HG02943 (cell line): ENCODE measurements around the gene ZXDA.

Experiments used
- ATAC-seq: cut with Tn5 transposase; IDR thresholded peaks from one replicate; pipeline ENCODE4 v1.9.1; 2021; ENCODE audit warnings: mild to moderate bottlenecking, low read depth, moderate library complexity; ENCODE audit not compliant: unreplicated experiment

The ZXDA gene

GRCh38 chrX:57899064-57899463, 11.2 kb downstream of the ZXDA start:
- ATAC-seq: no peak

- ATAC-seq: no peak
Observed at GRCh38 chrX:57871463-57871862, 38.8 kb downstream of the ZXDA start.
